SK-N-SH (cell line): ENCODE results near the gene SPACA5.

Source experiments
- RFX5 ChIP-seq: IDR thresholded peaks from 2 replicates; pipeline ENCODE4 v1.6.1; 2012; ENCODE audit warnings: mild to moderate bottlenecking, improper control_type of control experiment, low read length
- RXRA ChIP-seq: IDR thresholded peaks from 2 replicates; pipeline ENCODE4 v1.4.0; 2012; ENCODE audit warnings: low read depth, mild to moderate bottlenecking, borderline replicate concordance
- TF ChIP-seq, protein P1 (sequence below): fragments of 200-600 bp; sonication (generic); IDR thresholded peaks from 2 replicates; pipeline ENCODE4 v1.6.1; 2017; ENCODE audit warnings: antibody characterized with exemption, mild to moderate bottlenecking, moderate library complexity

DNA sequence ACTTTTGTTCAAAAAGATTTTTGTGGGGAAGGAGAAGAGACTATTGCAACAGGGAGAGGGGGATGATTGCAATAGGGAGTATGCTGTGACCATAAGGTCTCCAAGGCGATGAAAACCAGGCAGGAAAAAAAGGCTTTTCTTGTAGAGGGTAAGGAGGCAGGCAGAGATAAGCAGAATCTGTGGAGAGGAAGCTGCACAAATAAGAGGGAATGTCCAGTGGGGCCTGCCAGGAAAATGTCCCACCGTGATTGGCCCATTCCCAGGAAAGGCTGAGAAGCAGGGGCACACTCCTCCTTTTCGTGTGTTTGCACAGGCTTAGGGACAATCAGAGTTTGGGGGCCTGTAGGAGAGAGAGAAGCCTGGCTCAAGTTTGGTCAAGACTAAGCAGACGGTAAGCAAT lies 29.1 kb downstream of the SPACA5 start:
- no peak for TF ChIP-seq RXRA
- TF ChIP-seq, protein P1, sequence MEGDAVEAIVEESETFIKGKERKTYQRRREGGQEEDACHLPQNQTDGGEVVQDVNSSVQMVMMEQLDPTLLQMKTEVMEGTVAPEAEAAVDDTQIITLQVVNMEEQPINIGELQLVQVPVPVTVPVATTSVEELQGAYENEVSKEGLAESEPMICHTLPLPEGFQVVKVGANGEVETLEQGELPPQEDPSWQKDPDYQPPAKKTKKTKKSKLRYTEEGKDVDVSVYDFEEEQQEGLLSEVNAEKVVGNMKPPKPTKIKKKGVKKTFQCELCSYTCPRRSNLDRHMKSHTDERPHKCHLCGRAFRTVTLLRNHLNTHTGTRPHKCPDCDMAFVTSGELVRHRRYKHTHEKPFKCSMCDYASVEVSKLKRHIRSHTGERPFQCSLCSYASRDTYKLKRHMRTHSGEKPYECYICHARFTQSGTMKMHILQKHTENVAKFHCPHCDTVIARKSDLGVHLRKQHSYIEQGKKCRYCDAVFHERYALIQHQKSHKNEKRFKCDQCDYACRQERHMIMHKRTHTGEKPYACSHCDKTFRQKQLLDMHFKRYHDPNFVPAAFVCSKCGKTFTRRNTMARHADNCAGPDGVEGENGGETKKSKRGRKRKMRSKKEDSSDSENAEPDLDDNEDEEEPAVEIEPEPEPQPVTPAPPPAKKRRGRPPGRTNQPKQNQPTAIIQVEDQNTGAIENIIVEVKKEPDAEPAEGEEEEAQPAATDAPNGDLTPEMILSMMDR: no peak
- no peak for TF ChIP-seq RFX5
